HepG2 (cell line): ENCODE measurements around the gene HCFC2.

Source experiments
- BHLHE40 ChIP-seq: IDR thresholded peaks from 2 replicates; pipeline ENCODE4 v1.6.1; 2011; ENCODE audit warnings: low read length, improper control_type of control experiment
- CTCF ChIP-seq: sonication (generic); formaldehyde crosslinking; IDR thresholded peaks from 2 replicates; pipeline ENCODE4 v1.5.0; 2020; ENCODE audit warnings: mild to moderate bottlenecking, missing genetic modification reagents, moderate library complexity
- EHMT2 ChIP-seq: fragments of 200-600 bp; sonication (generic); IDR thresholded peaks from 2 replicates; pipeline ENCODE4 v1.7.0; 2017; ENCODE audit warnings: antibody characterized with exemption, low read depth, low read length, borderline replicate concordance
- EZH2 ChIP-seq: conservative IDR thresholded peaks from 2 replicates; pipeline ENCODE4 v1.6.1; 2012; ENCODE audit warnings: mild to moderate bottlenecking, low read depth, low read length, moderate library complexity
- MAX ChIP-seq: IDR thresholded peaks from 2 replicates; pipeline ENCODE4 v1.6.1; 2012; ENCODE audit warnings: inconsistent platforms
- NR3C1 ChIP-seq: sonication (generic); formaldehyde crosslinking; IDR thresholded peaks from 2 replicates; pipeline ENCODE4 v1.4.0; 2020; ENCODE audit warnings: missing genetic modification reagents
- PITX1 ChIP-seq: sonication (generic); formaldehyde crosslinking; IDR thresholded peaks from 2 replicates; pipeline ENCODE4 v1.5.1; 2020; ENCODE audit warnings: mild to moderate bottlenecking, missing genetic modification reagents
- SIN3A ChIP-seq: IDR thresholded peaks from 2 replicates; pipeline ENCODE4 v1.6.1; 2011; ENCODE audit warnings: low read depth, mild to moderate bottlenecking, control low read depth, low read length, borderline replicate concordance
- ZC3H4 ChIP-seq: sonication (generic); formaldehyde crosslinking; IDR thresholded peaks from 2 replicates; pipeline ENCODE4 v1.4.0; 2020; ENCODE audit warnings: missing genetic modification reagents, borderline replicate concordance
- ZNF335 ChIP-seq: sonication (generic); formaldehyde crosslinking; IDR thresholded peaks from 2 replicates; pipeline ENCODE4 v1.4.0; 2020; ENCODE audit warnings: missing genetic modification reagents
- ZNF589 ChIP-seq: sonication (generic); formaldehyde crosslinking; conservative IDR thresholded peaks from 2 replicates; pipeline ENCODE4 v1.8.0; 2022; ENCODE audit warnings: mild to moderate bottlenecking, moderate library complexity, missing genetic modification reagents
- TF ChIP-seq, protein P1 (sequence below): sonication (generic); formaldehyde crosslinking; IDR thresholded peaks from 2 replicates; pipeline ENCODE4 v1.8.1; 2023; ENCODE audit warnings: mild to moderate bottlenecking, inconsistent platforms, moderate library complexity, missing genetic modification reagents, borderline replicate concordance

GRCh38 chr12:104133866-104134265, 69.5 kb downstream of the HCFC2 start:
- TF ChIP-seq BHLHE40 (no peak), NR3C1 (CRISPR knock-in tag) (no peak), EZH2 (no peak), SIN3A (no peak), ZNF589 (CRISPR knock-in tag) (no peak), CTCF (CRISPR knock-in tag) (no peak), EHMT2 (no peak), ZC3H4 (CRISPR knock-in tag) (no peak), MAX (no peak), PITX1 (no peak), ZNF335 (CRISPR knock-in tag) (no peak)
- TF ChIP-seq, protein P1, sequence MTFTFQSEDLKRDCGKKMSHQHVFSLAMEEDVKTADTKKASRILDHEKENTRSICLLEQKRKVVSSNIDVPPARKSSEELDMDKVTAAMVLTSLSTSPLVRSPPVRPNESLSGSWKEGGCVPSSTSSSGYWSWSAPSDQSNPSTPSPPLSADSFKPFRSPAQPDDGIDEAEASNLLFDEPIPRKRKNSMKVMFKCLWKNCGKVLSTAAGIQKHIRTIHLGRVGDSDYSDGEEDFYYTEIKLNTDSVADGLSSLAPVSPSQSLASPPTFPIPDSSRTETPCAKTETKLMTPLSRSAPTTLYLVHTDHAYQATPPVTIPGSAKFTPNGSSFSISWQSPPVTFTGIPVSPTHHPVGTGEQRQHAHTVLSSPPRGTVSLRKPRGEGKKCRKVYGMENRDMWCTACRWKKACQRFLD, result no peak
